ENCODE data around the gene VEZT.
"Not testable (repeated sequence)": the region's sequence is repeated elsewhere in the genome, so short reads cannot be mapped to it uniquely, and the experiment has no call there.

Gene VEZT

DNA sequence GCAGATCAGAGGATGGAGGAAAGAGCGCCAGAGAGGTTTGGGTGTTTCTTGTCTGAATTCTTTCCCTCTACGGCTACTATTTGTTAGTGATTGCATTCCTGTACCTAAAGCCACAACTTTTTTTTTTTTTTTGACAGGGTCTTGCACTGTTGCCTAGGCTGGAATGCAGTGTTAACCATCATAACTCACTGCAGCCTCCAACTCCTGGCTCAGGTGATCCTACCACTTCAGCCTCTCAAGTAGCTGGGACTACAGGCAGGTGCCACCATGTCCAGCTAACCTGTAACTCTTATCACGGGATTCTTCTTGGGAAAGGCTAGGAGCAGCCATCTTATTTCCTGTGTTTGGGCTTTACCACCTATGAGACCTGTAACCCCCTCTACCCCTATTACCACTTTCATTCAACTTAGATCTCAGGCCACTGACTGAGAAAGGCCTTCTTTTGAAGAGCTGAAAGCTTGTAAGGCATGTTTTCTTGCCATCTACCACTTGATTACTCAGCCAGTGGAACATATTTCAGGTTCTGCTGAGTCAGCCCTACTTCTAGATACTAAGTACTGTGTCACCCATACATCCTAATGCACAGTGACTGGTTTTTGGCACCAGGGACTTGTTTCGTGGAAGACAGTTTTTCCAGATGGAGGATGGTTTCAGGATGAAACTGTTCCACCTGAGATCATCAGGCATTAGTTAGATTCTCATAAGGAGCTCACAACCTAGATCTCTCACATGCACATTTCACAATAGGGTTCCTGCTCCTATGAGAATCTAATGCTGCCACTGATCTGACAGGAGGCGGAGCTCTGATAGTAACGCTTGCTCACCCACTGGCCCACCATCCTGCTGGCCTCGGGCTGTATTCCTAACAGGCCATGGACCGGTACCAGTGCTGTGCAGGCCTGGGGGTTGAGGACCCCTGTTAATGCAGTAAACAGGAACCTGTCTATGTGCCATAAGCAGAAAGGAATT is 6.9 kb downstream of the VEZT start:
- DNase-seq = no peak

- DNase-seq = no peak
Measured at GRCh38 chr12:95225645-95226212, 8.1 kb downstream of the VEZT start.

- no peak for DNase-seq
Measured at GRCh38 chr12:95227818-95228356, 10.3 kb downstream of the VEZT start.

GRCh38 chr12:95228617-95229016 is 11.0 kb downstream of the VEZT start:
- no peak for DNase-seq

DNA sequence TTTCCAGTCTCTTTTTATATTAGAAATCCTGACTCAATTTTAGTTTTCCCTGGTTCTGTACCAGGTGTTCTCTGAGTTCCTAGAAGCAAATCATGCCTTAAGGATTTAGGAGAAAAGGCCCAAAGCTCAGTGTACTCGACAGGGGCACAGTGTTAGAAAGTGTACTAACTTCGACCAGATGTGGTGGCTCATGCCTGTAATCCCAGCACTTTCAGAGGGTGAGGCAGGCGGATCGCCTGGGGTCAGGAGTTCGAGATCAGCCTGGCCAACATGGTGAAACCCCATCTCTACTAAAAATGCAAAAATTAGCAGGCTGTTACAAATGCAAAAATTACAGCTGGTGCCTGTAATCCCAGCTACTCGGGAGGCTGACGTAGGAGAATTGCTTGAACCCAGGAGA is 12.0 kb downstream of the VEZT start:
- DNase-seq = no peak

DNA sequence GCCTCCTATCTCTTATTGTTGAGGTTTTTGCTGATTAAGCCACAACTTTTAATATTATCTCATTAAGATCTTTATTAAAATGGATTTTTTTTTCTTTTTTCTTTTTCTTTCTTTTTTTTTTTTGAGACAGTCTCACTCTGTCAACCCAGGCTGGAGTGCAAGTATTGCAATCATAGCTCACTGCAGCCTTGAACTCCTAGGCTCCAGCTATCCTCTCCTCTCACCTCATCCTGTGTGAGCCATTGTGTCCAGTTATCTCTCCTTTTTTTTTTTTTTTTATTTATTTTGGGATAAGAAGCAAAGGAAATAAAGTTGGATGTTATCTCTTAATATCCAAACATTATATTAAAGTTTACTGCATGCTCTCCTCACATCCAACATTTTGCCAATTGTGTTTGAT is 12.7 kb downstream of the VEZT start:
- no peak for DNase-seq

DNA sequence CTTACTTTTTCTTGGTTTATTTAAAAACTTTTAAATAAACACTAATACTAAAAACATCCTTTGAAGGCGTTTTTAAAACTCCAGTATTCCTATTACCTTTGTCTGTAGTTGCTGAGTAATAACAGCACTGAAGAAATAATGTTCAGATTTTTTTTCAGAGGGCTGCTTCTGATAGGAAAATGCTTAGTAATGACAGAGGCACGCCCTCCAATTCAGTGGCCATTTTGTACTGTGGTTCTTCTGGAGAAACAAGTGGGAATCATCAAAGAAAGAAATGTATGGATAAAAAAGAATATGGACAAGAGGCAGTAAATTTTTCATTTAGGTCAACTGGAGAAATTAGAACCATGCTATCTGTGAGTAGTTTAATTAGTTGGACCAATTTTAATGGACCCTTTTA is 13.6 kb downstream of the VEZT start:
- DNase-seq = no peak

DNA sequence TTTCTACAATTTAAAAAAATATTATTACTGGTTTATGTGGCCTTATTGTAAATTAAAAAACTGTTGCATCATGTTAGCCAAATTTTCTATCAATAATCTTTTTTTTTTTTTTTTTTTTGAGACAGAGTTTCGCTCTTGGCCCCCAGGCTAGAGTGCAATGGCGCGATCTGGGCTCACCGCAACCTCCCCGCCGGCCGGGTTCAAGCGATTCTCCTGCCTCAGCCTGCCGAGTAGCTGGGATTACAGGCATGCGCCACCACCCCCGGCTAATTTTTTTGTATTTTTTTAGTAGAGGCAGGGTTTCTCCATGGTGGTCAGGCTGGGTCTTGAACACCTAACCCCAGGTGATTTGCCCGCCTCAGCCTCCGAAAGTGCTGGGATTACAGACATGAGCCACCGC is 16.6 kb downstream of the VEZT start:
- DNase-seq = not testable (repeated sequence)

DNA sequence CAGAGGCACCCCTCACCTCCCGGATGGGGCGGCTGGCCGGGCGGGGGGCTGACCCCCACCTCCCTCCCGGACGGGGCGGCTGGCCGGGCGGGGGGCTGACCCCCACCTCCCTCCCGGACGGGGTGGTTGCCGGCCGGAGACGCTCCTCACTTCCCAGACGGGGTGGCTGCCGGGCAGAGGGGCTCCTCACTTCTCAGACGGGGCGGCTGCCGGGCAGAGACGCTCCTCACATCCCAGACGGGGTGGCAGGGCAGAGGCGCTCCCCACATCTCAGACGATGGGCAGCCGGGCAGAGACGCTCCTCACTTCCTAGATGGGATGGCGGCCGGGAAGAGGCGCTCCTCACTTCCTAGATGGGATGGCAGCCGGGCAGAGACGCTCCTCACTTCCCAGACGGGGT is 18.0 kb downstream of the VEZT start:
- not testable (repeated sequence) for DNase-seq

DNA sequence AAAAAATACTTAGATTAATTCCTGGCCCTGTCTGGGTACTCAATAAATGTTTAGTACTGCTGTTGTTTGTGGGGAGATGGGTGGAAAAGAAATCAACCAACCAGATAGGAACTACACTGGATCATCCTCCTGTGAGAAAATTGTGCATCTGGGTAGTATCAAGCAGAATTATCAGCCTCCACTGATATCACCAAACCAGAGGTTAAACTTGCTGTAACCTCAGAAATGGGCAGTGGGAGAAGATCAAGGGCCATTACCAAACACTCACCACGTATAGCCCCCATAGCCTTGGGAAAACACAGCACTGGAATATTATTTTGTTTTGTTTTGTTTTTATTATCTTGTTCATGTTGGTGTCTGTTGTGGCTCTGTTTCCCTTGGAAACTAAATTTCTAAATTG is 19.7 kb downstream of the VEZT start:
- DNase-seq = no peak

- no peak for DNase-seq
Measured at GRCh38 chr12:95238150-95238549, 20.5 kb downstream of the VEZT start.

GRCh38 chr12:95239216-95239615 is 21.6 kb downstream of the VEZT start:
- DNase-seq = no peak

DNA sequence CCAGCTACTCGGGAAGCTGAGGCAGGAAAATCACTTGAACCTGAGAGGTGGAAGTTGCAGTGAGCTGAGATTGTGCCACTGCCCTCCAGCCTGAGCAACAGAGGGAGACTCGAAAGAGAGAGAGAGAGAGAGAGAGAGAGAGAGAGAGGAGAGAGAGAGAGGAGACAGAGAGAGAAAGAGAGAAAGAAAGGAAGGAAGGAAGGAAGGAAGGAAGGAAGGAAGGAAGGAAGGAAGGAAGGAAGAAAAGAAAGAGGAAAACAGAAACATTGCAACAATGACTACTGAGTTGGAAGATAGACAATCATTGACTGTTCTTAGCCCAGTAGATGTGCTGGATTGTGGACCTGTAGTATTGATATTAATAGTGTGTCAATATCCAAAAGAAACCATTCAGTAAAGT is 22.2 kb downstream of the VEZT start:
- not testable (repeated sequence) for DNase-seq

GRCh38 chr12:95240556-95240955 is 22.9 kb downstream of the VEZT start:
- no peak for DNase-seq

GRCh38 chr12:95241138-95241537 is 23.5 kb downstream of the VEZT start:
- DNase-seq = not testable (repeated sequence)

- no peak for DNase-seq
Measured at GRCh38 chr12:95241761-95242506, 24.3 kb downstream of the VEZT start.

DNA sequence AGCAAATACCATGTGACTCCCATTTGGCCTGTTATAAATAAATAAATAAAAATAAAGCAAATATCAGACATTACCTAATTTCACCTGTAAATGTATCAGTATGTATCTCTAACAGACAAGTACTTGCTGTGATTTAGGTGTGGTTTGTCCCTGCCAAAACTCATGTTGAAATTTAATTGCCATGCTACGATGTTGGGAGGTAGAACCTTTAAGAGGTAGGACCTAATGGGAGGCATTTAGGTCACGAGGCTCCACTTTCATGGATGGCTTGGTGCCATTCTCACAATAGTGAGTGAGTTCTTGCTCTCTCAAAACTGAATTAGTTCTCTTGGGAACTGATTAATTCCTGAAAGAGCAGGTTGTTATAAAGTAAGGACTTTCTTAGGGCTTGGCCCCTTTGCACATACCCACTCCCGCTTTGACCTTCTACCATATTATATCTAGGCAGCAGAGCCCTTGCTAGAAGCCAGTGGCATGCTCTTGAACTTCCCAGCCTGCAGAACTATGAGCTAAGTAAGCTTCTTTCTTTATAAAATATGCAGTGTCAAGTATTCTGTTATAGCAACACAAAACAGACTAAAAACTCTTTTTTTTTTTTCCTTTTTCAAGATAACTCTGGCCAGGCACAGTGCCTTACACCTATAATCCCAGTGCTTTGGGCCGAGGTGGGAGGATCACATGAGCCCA is 26.0 kb downstream of the VEZT start:
- no peak for DNase-seq

GRCh38 chr12:95244350-95244749 is 26.7 kb downstream of the VEZT start:
- no peak for DNase-seq

DNA sequence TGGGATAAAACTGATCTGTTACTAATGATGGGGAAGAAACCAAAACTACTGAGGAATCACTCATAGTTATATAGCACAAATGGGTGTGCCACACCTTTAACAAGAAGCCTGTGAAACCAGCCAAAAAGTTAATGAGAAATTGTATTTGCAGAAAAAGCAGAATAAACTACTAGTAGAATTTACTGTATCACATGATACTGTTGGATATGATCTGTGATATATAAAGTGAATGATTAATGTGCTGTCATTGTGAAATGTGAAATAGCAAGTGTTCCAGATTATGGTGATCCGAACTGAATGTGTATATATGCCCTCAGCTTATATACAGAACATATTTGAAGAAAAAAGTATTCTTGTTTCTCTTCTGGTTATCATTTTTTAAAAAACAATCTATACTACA is 30.5 kb downstream of the VEZT start:
- DNase-seq = no peak

DNA sequence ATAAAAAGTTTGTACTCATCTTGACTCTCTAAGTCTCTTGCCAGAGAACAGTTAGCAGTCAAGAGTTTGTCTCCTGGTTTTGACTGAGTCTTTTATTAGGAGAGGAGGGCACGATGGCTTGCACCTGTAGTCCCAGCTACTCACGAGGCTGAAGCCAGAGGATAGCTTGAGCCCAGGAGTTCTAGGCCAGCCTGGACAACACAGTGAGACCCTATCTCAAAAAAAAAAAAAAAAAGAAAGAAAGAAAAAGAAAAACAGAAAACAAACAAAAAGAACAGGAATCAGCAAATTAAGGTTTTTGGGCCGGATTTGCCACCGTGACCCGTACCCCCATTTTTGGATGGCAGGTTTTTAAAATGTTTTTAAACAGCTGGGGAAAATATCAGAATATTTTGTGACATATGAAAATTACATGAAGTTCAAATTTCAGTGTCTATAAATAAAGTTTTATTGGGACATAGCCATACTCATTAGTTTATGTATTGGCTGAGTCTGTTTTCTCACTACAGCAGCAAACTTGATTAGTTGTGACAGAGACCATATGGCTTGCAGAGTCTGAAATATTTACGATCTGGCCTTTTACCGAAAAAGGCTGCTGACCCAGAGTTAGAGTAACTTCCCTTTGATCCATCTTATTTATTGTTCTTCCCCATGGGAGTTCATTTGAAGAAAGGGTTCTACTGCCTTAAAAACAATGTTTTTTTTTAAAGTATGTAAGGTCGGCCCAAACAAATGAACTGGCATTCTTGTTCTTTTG is 31.2 kb downstream of the VEZT start:
- no peak for DNase-seq

- DNase-seq = no peak
Measured at GRCh38 chr12:95253386-95253785, 35.8 kb downstream of the VEZT start.

GRCh38 chr12:95257541-95257940 is 39.9 kb downstream of the VEZT start:
- no peak for DNase-seq
